Endothelial cell of umbilical vein (primary cell): ENCODE measurements around the gene GPR135. TPM values are rescaled to one million over a fixed set of nuclear protein-coding genes. Genes with fewer than 3 reads are reported as not detected.

Experiments
- BruUV-seq: library from RNA; stranded (reverse); fragments of 400-500 nt; replicated peaks from 2 replicates; lab custom pipeline; 2021; lab: Mats Ljungman, UMichigan
- CTCF ChIA-PET: fragments of 300-600, 350-600 bp; sonication (Branson Sonifier 250); formaldehyde crosslinking; loops from one replicate; lab custom pipeline; 2021; ENCODE audit warnings: antibody characterized with exemption, inconsistent platforms; lab: Charles Lee
- POLR2A ChIA-PET: fragments of 300-600, 350-600 bp; sonication (Branson Sonifier 250); formaldehyde crosslinking; loops from one replicate; lab custom pipeline; 2021; ENCODE audit warnings: antibody characterized with exemption, inconsistent platforms; lab: Charles Lee
- DNase-seq: peaks from one replicate; pipeline ENCODE4 v3.0.0-alpha.2; 2011; ENCODE audit warnings: low read depth, low spot score
- FAIRE-seq: peaks from 2 replicates; lab custom pipeline; 2011; peaks lifted over from hg19 to GRCh38; lab: Jason Lieb, UNC
- H2AFZ ChIP-seq: 2 replicates; pipeline ENCODE4 v1.6.0; 2012; ENCODE audit warnings: low read depth, low read length, control low read depth, inconsistent platforms
- H3K27ac ChIP-seq: 2 replicates; pipeline ENCODE4 v1.5.1; 2011; ENCODE audit warnings: low read depth, mild to moderate bottlenecking, control low read depth, low read length, moderate library complexity; ENCODE audit not compliant: insufficient read depth
- H3K27me3 ChIP-seq, 2 experiments: 2 replicates each; pipeline versions ENCODE4 v1.6.0 to v1.6.1; 2011; ENCODE audit warnings: low read length in 2 of 2, mixed read lengths in 1 of 2; ENCODE audit not compliant: control insufficient read depth in 2 of 2, insufficient read depth in 2 of 2
- H3K36me3 ChIP-seq, 2 experiments: 2 replicates in 1 of 2; 3 replicates in 1 of 2; pipeline ENCODE4 v1.5.1; 2011; ENCODE audit warnings: low read length in 2 of 2, mild to moderate bottlenecking in 1 of 2, moderate library complexity in 1 of 2; ENCODE audit not compliant: control insufficient read depth in 2 of 2, insufficient read depth in 2 of 2; ENCODE audit errors: extremely low read depth in 1 of 2
- H3K4me1 ChIP-seq: 3 replicates; pipeline ENCODE4 v1.5.1; 2011; ENCODE audit warnings: mild to moderate bottlenecking, low read length; ENCODE audit not compliant: control insufficient read depth, insufficient read depth; ENCODE audit errors: extremely low read depth
- H3K4me2 ChIP-seq: 2 replicates; pipeline ENCODE4 v1.6.1; 2011; ENCODE audit warnings: low read length, control low read depth, mixed read lengths; ENCODE audit not compliant: insufficient read depth
- H3K4me3 ChIP-seq, 3 experiments: fragments of 200-600 bp in 1 of 3; sonication (generic), shearing (Covaris generic) in 1 of 3; replicated peaks in 1 of 3; 2 replicates each; pipeline ENCODE4 v1.5.1; 2011 to 2016; ENCODE audit warnings: control low read depth in 3 of 3, low read length in 3 of 3, mild to moderate bottlenecking in 2 of 3, inconsistent platforms in 1 of 3, low read depth in 1 of 3, moderate library complexity in 1 of 3; ENCODE audit not compliant: insufficient read depth in 1 of 3
- H3K79me2 ChIP-seq: 2 replicates; pipeline ENCODE4 v1.6.0; 2012; ENCODE audit warnings: low read length, inconsistent platforms; ENCODE audit not compliant: control insufficient read depth, insufficient read depth
- H3K9ac ChIP-seq: replicated peaks from 2 replicates; pipeline ENCODE3; 2011; ENCODE audit warnings: low read length, control low read depth; ENCODE audit not compliant: insufficient read depth; ENCODE audit errors: extremely low read depth
- H3K9me1 ChIP-seq: replicated peaks from 3 replicates; pipeline ENCODE4 v1.6.0; 2011; ENCODE audit warnings: mild to moderate bottlenecking, low read length; ENCODE audit not compliant: control insufficient read depth, insufficient read depth; ENCODE audit errors: extremely low read depth
- H3K9me3 ChIP-seq: replicated peaks from 2 replicates; pipeline ENCODE4 v1.5.1; 2012; ENCODE audit warnings: low read length, inconsistent platforms; ENCODE audit not compliant: control insufficient read depth, insufficient read depth
- H4K20me1 ChIP-seq: replicated peaks from 2 replicates; pipeline ENCODE3; 2011; ENCODE audit warnings: mild to moderate bottlenecking, low read length; ENCODE audit not compliant: control insufficient read depth, insufficient read depth; ENCODE audit errors: extremely low read depth
- CTCF ChIP-seq, 2 donors: IDR thresholded peaks; 1 replicate in 1 of 2; 2 replicates in 1 of 2; pipeline ENCODE4 v1.5.1; 2011; ENCODE audit warnings: low read length in 2 of 2, mild to moderate bottlenecking in 2 of 2, moderate library complexity in 2 of 2, control low read depth in 1 of 2, inconsistent platforms in 1 of 2, low read depth in 1 of 2; ENCODE audit not compliant: insufficient read depth in 1 of 2; ENCODE audit errors: extremely low read depth in 1 of 2
- EZH2 ChIP-seq: IDR thresholded peaks from 2 replicates; pipeline ENCODE4 v1.6.1; 2012; ENCODE audit warnings: borderline replicate concordance, low read depth, mild to moderate bottlenecking, moderate library complexity, low read length, inconsistent platforms; ENCODE audit not compliant: severe bottlenecking
- FOS ChIP-seq: IDR thresholded peaks from 2 replicates; pipeline ENCODE4 v1.6.1; 2011; ENCODE audit warnings: mild to moderate bottlenecking, low read length, moderate library complexity, borderline replicate concordance; ENCODE audit not compliant: insufficient read depth
- GATA2 ChIP-seq: IDR thresholded peaks from 2 replicates; pipeline ENCODE4 v1.7.0; 2011; ENCODE audit warnings: low read depth, mild to moderate bottlenecking, moderate library complexity, mixed read lengths, low read length; ENCODE audit not compliant: insufficient read length, insufficient read depth
- JUN ChIP-seq: IDR thresholded peaks from 2 replicates; pipeline ENCODE4 v1.6.1; 2011; ENCODE audit warnings: borderline replicate concordance, low read depth; ENCODE audit not compliant: insufficient read length, insufficient read depth
- MAX ChIP-seq: IDR thresholded peaks from 2 replicates; pipeline ENCODE4 v1.6.1; 2011; ENCODE audit not compliant: insufficient read depth, insufficient read length
- MYC ChIP-seq: IDR thresholded peaks from one replicate; pipeline ENCODE4 v1.6.1; 2011; ENCODE audit warnings: mild to moderate bottlenecking, low read depth, low read length
- POLR2A ChIP-seq: IDR thresholded peaks from 2 replicates; pipeline ENCODE4 v1.6.1; 2012; ENCODE audit warnings: low read depth, mild to moderate bottlenecking, control low read depth, low read length
- POLR2AphosphoS5 ChIP-seq: IDR thresholded peaks from 2 replicates; pipeline ENCODE4 v1.6.1; 2012; ENCODE audit warnings: low read depth, mild to moderate bottlenecking, control low read depth, low read length, moderate library complexity; ENCODE audit not compliant: insufficient read depth
- dilution Hi-C: fragments of 300-500 bp; cut with MboI; formaldehyde crosslinking; loops from one replicate; pipeline ENCODE4 v1.15.0; 2019; ENCODE audit warnings: low sequenced_read_pairs; ENCODE audit not compliant: extremely low pct_ligation_motif_present
- intact Hi-C: fragments of 100-400 bp; cut with micrococcal nuclease; formaldehyde crosslinking; loops from one replicate; pipeline ENCODE4 v1.10.0; 2022
- polyA plus RNA-seq, 4 experiments: library from polyadenylated mRNA; depleted of rRNA in 3 of 4; stranded (reverse) in 3 of 4; unstranded in 1 of 4; fragments of >200 nt; gene quantifications; 2 replicates each; pipeline versions ENCODE4 v1.2.1 to v1.2.3, GENCODE V29; 2011 to 2012; ENCODE audit warnings: missing spikeins in 1 of 4
- total RNA-seq: library from RNA; stranded (reverse); gene quantifications from 2 replicates; pipeline ENCODE4 v1.2.3, GENCODE V29; 2021

GPR135 gene
- total and polyA plus RNA-seq, 2 donors (not counting 3 experiments of a cell fraction or from before 2014, with no cell fraction given) = 0.80 to 3.4 TPM

GRCh38 chr14:59417311-59417710, 47.9 kb downstream of the GPR135 start:
- FAIRE-seq = no peak
- H3K4me1 ChIP-seq = no peaks in the 10 kb centered on the region
- TF ChIP-seq FOS (no peak), JUN (no peak), POLR2AphosphoS5 (no peak), POLR2A (no peak), GATA2 (no peak), CTCF (IDR thresholded peaks at IDR 0.05; ENCODE audit: extremely low read depth in 1 of 2, insufficient read depth in 1 of 2, low read depth in 1 of 2, low read length in 2 of 2) (no peak), MAX (no peak), EZH2 (no peak), MYC (no peak)
- no peak overlapping the region for H3K27ac ChIP-seq
- no peaks in the 10 kb centered on the region for H3K9me3 ChIP-seq
- no peak for DNase-seq
- H4K20me1 ChIP-seq = no peaks in the 10 kb centered on the region
- H3K79me2 ChIP-seq = no peaks in the 10 kb centered on the region
- H3K27me3 ChIP-seq = no peaks in the 10 kb centered on the region
- H3K36me3 ChIP-seq = no peaks in the 10 kb centered on the region
- H3K9ac ChIP-seq = no peak overlapping the region
- H3K9me1 ChIP-seq = no peaks in the 10 kb centered on the region
- ChIA-PET CTCF (no interaction called here), POLR2A (no interaction called here)
- H3K4me3 ChIP-seq = no peak overlapping the region
- BruUV-seq = no TSS peak
- H3K4me2 ChIP-seq = no peak overlapping the region
- dilution Hi-C loops (no loop called here), intact Hi-C loops (no loop called here)
- H2AFZ ChIP-seq = no peak overlapping the region
